Measurements from ENCODE around the gene PIGK.
A peak's percentile ranks its signal among the peaks of the same experiment; 100 is the strongest.
"Not testable (repeated sequence)": the region's sequence is repeated elsewhere in the genome, so short reads cannot be mapped to it uniquely, and the experiment has no call there.

Gene PIGK

GRCh38 chr1:77232829-77233228 is 13.6 kb upstream of the PIGK start:
- Histone ChIP-seq H3K27ac (ENCODE audit: low read depth, low read length) (no peak overlapping the region), H3K4me1 (ENCODE audit: control insufficient read depth, insufficient read depth, low read length, unreplicated experiment) (no peaks in the 10 kb centered on the region)

GRCh38 chr1:77230051-77230450 is 10.8 kb upstream of the PIGK start:
- Histone ChIP-seq H2AFZ (ENCODE audit: low read length, unreplicated experiment) (no peak overlapping the region), H3K27ac (ENCODE audit: low read depth, low read length) (no peak overlapping the region), H3K79me2 (ENCODE audit: control insufficient read depth, insufficient read depth, low read length, unreplicated experiment) (no peaks in the 10 kb centered on the region), H3K36me3 (ENCODE audit: insufficient read depth, low read length) (no peaks in the 10 kb centered on the region), H3K4me3 (ENCODE audit: low read depth, low read length) (no peak overlapping the region), H3K27me3 (ENCODE audit: insufficient read depth, low read length) (no peaks in the 10 kb centered on the region), H3K4me1 (ENCODE audit: control insufficient read depth, insufficient read depth, low read length, unreplicated experiment) (no peaks in the 10 kb centered on the region)

More at GRCh38 chr1:77232829-77233228, 13.6 kb upstream of the PIGK start:
- Histone ChIP-seq H3K4me3 (ENCODE audit: low read depth, low read length) (no peak overlapping the region), H3K27me3 (ENCODE audit: insufficient read depth, low read length) (no peaks in the 10 kb centered on the region), H3K36me3 (ENCODE audit: insufficient read depth, low read length) (no peaks in the 10 kb centered on the region), H2AFZ (ENCODE audit: low read length, unreplicated experiment) (no peak overlapping the region), H3K79me2 (ENCODE audit: control insufficient read depth, insufficient read depth, low read length, unreplicated experiment) (no peaks in the 10 kb centered on the region)

GRCh38 chr1:77228836-77229235 is 9.6 kb upstream of the PIGK start:
- Histone ChIP-seq H2AFZ (ENCODE audit: low read length, unreplicated experiment) (no peak overlapping the region), H3K27me3 (ENCODE audit: insufficient read depth, low read length) (no peaks in the 10 kb centered on the region), H3K4me3 (ENCODE audit: low read depth, low read length) (no peak overlapping the region), H3K27ac (ENCODE audit: low read depth, low read length) (no peak overlapping the region), H3K36me3 (ENCODE audit: insufficient read depth, low read length) (no peaks in the 10 kb centered on the region), H3K79me2 (ENCODE audit: control insufficient read depth, insufficient read depth, low read length, unreplicated experiment) (no peaks in the 10 kb centered on the region), H3K4me1 (ENCODE audit: control insufficient read depth, insufficient read depth, low read length, unreplicated experiment) (no peaks in the 10 kb centered on the region)

GRCh38 chr1:77227381-77227780 is 8.2 kb upstream of the PIGK start:
- no peaks in the 10 kb centered on the region for H3K27me3 ChIP-seq (ENCODE audit: insufficient read depth, low read length)
- no peaks in the 10 kb centered on the region for H3K36me3 ChIP-seq (ENCODE audit: insufficient read depth, low read length)
- no peak overlapping the region for H3K27ac ChIP-seq (ENCODE audit: low read depth, low read length)

GRCh38 chr1:77222496-77222895 is 3.3 kb upstream of the PIGK start:
- Histone ChIP-seq H3K36me3 (ENCODE audit: insufficient read depth, low read length) (no peaks in the 10 kb centered on the region), H3K27ac (ENCODE audit: low read depth, low read length) (no peak overlapping the region), H3K4me3 (ENCODE audit: low read depth, low read length) (no peak overlapping the region), H3K27me3 (ENCODE audit: insufficient read depth, low read length) (no peaks in the 10 kb centered on the region), H3K4me1 (ENCODE audit: control insufficient read depth, insufficient read depth, low read length, unreplicated experiment) (peaks cover 13% of the 10 kb centered on the region), H3K79me2 (ENCODE audit: control insufficient read depth, insufficient read depth, low read length, unreplicated experiment) (peaks cover 14% of the 10 kb centered on the region), H2AFZ (ENCODE audit: low read length, unreplicated experiment) (no peak overlapping the region)

More at GRCh38 chr1:77227381-77227780, 8.2 kb upstream of the PIGK start:
- H2AFZ ChIP-seq (ENCODE audit: low read length, unreplicated experiment) = no peak overlapping the region
- no peaks in the 10 kb centered on the region for H3K4me1 ChIP-seq (ENCODE audit: control insufficient read depth, insufficient read depth, low read length, unreplicated experiment)
- no peaks in the 10 kb centered on the region for H3K79me2 ChIP-seq (ENCODE audit: control insufficient read depth, insufficient read depth, low read length, unreplicated experiment)
- no peak overlapping the region for H3K4me3 ChIP-seq (ENCODE audit: low read depth, low read length)

GRCh38 chr1:77220687-77221463 is 1.6 kb upstream of the PIGK start:
- H3K4me1 ChIP-seq (ENCODE audit: control insufficient read depth, insufficient read depth, low read length, unreplicated experiment) = peaks cover 15% of the 10 kb centered on the region
- no peak overlapping the region for H3K27ac ChIP-seq (ENCODE audit: low read depth, low read length)
- no peaks in the 10 kb centered on the region for H3K36me3 ChIP-seq (ENCODE audit: insufficient read depth, low read length)
- peaks cover 18% of the 10 kb centered on the region for H3K79me2 ChIP-seq (ENCODE audit: control insufficient read depth, insufficient read depth, low read length, unreplicated experiment)
- H3K27me3 ChIP-seq (ENCODE audit: insufficient read depth, low read length) = no peaks in the 10 kb centered on the region
- H2AFZ ChIP-seq (ENCODE audit: low read length, unreplicated experiment) = no peak overlapping the region
- peak overlapping the region; percentile 99 for H3K4me3 ChIP-seq (ENCODE audit: low read depth, low read length)

GRCh38 chr1:77218477-77219165 is 609 bp downstream of the PIGK start:
- H3K27me3 ChIP-seq (ENCODE audit: insufficient read depth, low read length) = no peaks in the 10 kb centered on the region
- H3K36me3 ChIP-seq (ENCODE audit: insufficient read depth, low read length) = no peaks in the 10 kb centered on the region
- peak overlapping the region; percentile 97 for H2AFZ ChIP-seq (ENCODE audit: low read length, unreplicated experiment)
- H3K27ac ChIP-seq (ENCODE audit: low read depth, low read length) = peak overlapping the region; percentile 59
- peaks cover 33% of the 10 kb centered on the region for H3K79me2 ChIP-seq (ENCODE audit: control insufficient read depth, insufficient read depth, low read length, unreplicated experiment)
- H3K4me3 ChIP-seq (ENCODE audit: low read depth, low read length) = peak overlapping the region; percentile 99
- peaks cover 15% of the 10 kb centered on the region for H3K4me1 ChIP-seq (ENCODE audit: control insufficient read depth, insufficient read depth, low read length, unreplicated experiment)

GRCh38 chr1:77204043-77204442 is 15.2 kb downstream of the PIGK start:
- H3K4me3 ChIP-seq (ENCODE audit: low read depth, low read length); H2AFZ ChIP-seq (ENCODE audit: low read length, unreplicated experiment); H3K27ac ChIP-seq (ENCODE audit: low read depth, low read length); H3K79me2 ChIP-seq (ENCODE audit: control insufficient read depth, insufficient read depth, low read length, unreplicated experiment); H3K27me3 ChIP-seq (ENCODE audit: insufficient read depth, low read length); H3K4me1 ChIP-seq (ENCODE audit: control insufficient read depth, insufficient read depth, low read length, unreplicated experiment): not testable (repeated sequence)
- peaks cover 17% of the 10 kb centered on the region for H3K36me3 ChIP-seq (ENCODE audit: insufficient read depth, low read length)

GRCh38 chr1:77202751-77203150 is 16.5 kb downstream of the PIGK start:
- Histone ChIP-seq H3K4me1 (ENCODE audit: control insufficient read depth, insufficient read depth, low read length, unreplicated experiment) (peaks cover 5% of the 10 kb centered on the region), H3K36me3 (ENCODE audit: insufficient read depth, low read length) (peaks cover 17% of the 10 kb centered on the region), H3K27me3 (ENCODE audit: insufficient read depth, low read length) (no peaks in the 10 kb centered on the region), H3K27ac (ENCODE audit: low read depth, low read length) (peak overlapping the region; percentile 42), H2AFZ (ENCODE audit: low read length, unreplicated experiment) (no peak overlapping the region), H3K4me3 (ENCODE audit: low read depth, low read length) (no peak overlapping the region), H3K79me2 (ENCODE audit: control insufficient read depth, insufficient read depth, low read length, unreplicated experiment) (no peaks in the 10 kb centered on the region)

GRCh38 chr1:77200806-77201205 is 18.4 kb downstream of the PIGK start:
- H3K4me1 ChIP-seq (ENCODE audit: control insufficient read depth, insufficient read depth, low read length, unreplicated experiment) = peaks cover 5% of the 10 kb centered on the region
- H3K79me2 ChIP-seq (ENCODE audit: control insufficient read depth, insufficient read depth, low read length, unreplicated experiment) = no peaks in the 10 kb centered on the region
- no peak overlapping the region for H3K4me3 ChIP-seq (ENCODE audit: low read depth, low read length)
- H3K36me3 ChIP-seq (ENCODE audit: insufficient read depth, low read length) = peaks cover 14% of the 10 kb centered on the region
- no peak overlapping the region for H3K27ac ChIP-seq (ENCODE audit: low read depth, low read length)
- H2AFZ ChIP-seq (ENCODE audit: low read length, unreplicated experiment) = no peak overlapping the region
- no peaks in the 10 kb centered on the region for H3K27me3 ChIP-seq (ENCODE audit: insufficient read depth, low read length)

GRCh38 chr1:77200293-77200692 is 18.9 kb downstream of the PIGK start:
- no peaks in the 10 kb centered on the region for H3K27me3 ChIP-seq (ENCODE audit: insufficient read depth, low read length)
- H2AFZ ChIP-seq (ENCODE audit: low read length, unreplicated experiment) = no peak overlapping the region
- H3K79me2 ChIP-seq (ENCODE audit: control insufficient read depth, insufficient read depth, low read length, unreplicated experiment) = no peaks in the 10 kb centered on the region
- no peak overlapping the region for H3K4me3 ChIP-seq (ENCODE audit: low read depth, low read length)
- peaks cover 9% of the 10 kb centered on the region for H3K36me3 ChIP-seq (ENCODE audit: insufficient read depth, low read length)
- H3K4me1 ChIP-seq (ENCODE audit: control insufficient read depth, insufficient read depth, low read length, unreplicated experiment) = peaks cover 5% of the 10 kb centered on the region
- no peak overlapping the region for H3K27ac ChIP-seq (ENCODE audit: low read depth, low read length)

Data from ACC112 (cell line).